HCT116 (cell line): ENCODE results near the gene NME9. TPM values are rescaled to one million over a fixed set of nuclear protein-coding genes. Genes with fewer than 3 reads are reported as not detected.

Source experiments
- ATAC-seq: fragments of 200-7000 bp; cut with Tn5 transposase; 2 replicates; pipeline ENCODE4 v1.9.1; 2020; ENCODE audit warnings: mild to moderate bottlenecking, moderate library complexity
- BruUV-seq: library from RNA; stranded (reverse); fragments of 400-500 nt; replicated peaks from 2 replicates; lab custom pipeline; 2021; lab: Mats Ljungman, UMichigan
- CTCF ChIA-PET: fragments of 300-600 bp; sonication (Branson Sonifier 250); formaldehyde crosslinking; loops from one replicate; lab custom pipeline; 2021; ENCODE audit warnings: antibody characterized with exemption; lab: Charles Lee
- POLR2A ChIA-PET: fragments of 300-600, 350-600 bp; sonication (Branson Sonifier 250); formaldehyde crosslinking; loops from one replicate; lab custom pipeline; 2021; ENCODE audit warnings: antibody characterized with exemption; lab: Charles Lee
- RAD21 ChIA-PET, 2 experiments: fragments of 300-600 bp; sonication (Branson Sonifier 250); formaldehyde crosslinking; loops; one replicate each; lab custom pipeline; 2023; ENCODE audit warnings: low total read pairs in 2 of 2; ENCODE audit not compliant: uncharacterized antibody in 2 of 2, unreplicated experiment in 2 of 2, low non-redundant PET in 1 of 2; lab: Charles Lee
- DNase-seq: peaks from one replicate; pipeline ENCODE4 v3.0.0-alpha.2; 2010; ENCODE audit warnings: low read depth, low spot score
- H2AFZ ChIP-seq: fragments of 200-600 bp; shearing (Covaris generic), sonication (generic); 2 replicates; pipeline ENCODE4 v1.6.1; 2017; ENCODE audit warnings: low read depth, mixed run types, mixed read lengths, antibody characterized with exemption, low read length; ENCODE audit not compliant: poor library complexity, severe bottlenecking
- H3K27ac ChIP-seq: 2 replicates; pipeline ENCODE4 v1.5.1; 2012; ENCODE audit warnings: low read depth, low read length
- H3K27me3 ChIP-seq: fragments of 200-600 bp; sonication (generic); 2 replicates; pipeline ENCODE4 v1.6.1; 2016; ENCODE audit warnings: mixed run types, low read length, mixed read lengths; ENCODE audit not compliant: insufficient read depth
- H3K36me3 ChIP-seq, 2 experiments: fragments of 200-500 bp in 1 of 2; fragments of 200-600 bp in 1 of 2; sonication (Bioruptor generic) in 1 of 2; sonication (generic) in 1 of 2; 2 replicates each; pipeline versions ENCODE4 v1.5.1 to v1.6.1; 2014 to 2016; ENCODE audit warnings: low read length in 2 of 2, inconsistent platforms in 1 of 2, mixed read lengths in 1 of 2, mixed run types in 1 of 2; ENCODE audit not compliant: insufficient read depth in 2 of 2, control insufficient read depth in 1 of 2
- H3K4me1 ChIP-seq, 2 experiments: fragments of 200-600 bp in 1 of 2; sonication (generic) in 1 of 2; 2 replicates each; pipeline versions ENCODE4 v1.5.1 to v1.6.1; 2012 to 2017; ENCODE audit warnings: low read length in 2 of 2, inconsistent platforms in 1 of 2, mild to moderate bottlenecking in 1 of 2, mixed read lengths in 1 of 2, mixed run types in 1 of 2, moderate library complexity in 1 of 2; ENCODE audit not compliant: insufficient read depth in 2 of 2, control insufficient read depth in 1 of 2
- H3K4me2 ChIP-seq: fragments of 200-600 bp; sonication (generic); 2 replicates; pipeline ENCODE4 v1.6.1; 2017; ENCODE audit warnings: mixed run types, low read length, mixed read lengths
- H3K4me3 ChIP-seq, 2 experiments: fragments of 200-600 bp in 1 of 2; sonication (generic) in 1 of 2; replicated peaks in 1 of 2; 2 replicates each; pipeline ENCODE4 v1.5.1; 2011 to 2016; ENCODE audit warnings: low read length in 2 of 2, control low read depth in 1 of 2, low read depth in 1 of 2, mild to moderate bottlenecking in 1 of 2, mixed read lengths in 1 of 2, mixed run types in 1 of 2
- H3K79me2 ChIP-seq: fragments of 200-600 bp; sonication (generic); 2 replicates; pipeline ENCODE4 v1.6.1; 2017; ENCODE audit warnings: mild to moderate bottlenecking, mixed run types, low read length, moderate library complexity, mixed read lengths; ENCODE audit not compliant: insufficient read depth
- H3K9ac ChIP-seq: fragments of 200-600 bp; sonication (generic); 2 replicates; pipeline ENCODE4 v1.6.1; 2016; ENCODE audit warnings: low read length, mixed read lengths
- H3K9me2 ChIP-seq: fragments of 200-600 bp; sonication (generic), shearing (Covaris generic); 2 replicates; pipeline ENCODE4 v1.6.1; 2017; ENCODE audit warnings: mixed run types, mild to moderate bottlenecking, moderate library complexity; ENCODE audit not compliant: insufficient read depth
- H3K9me3 ChIP-seq, 2 experiments: fragments of 200-500 bp in 1 of 2; fragments of 200-600 bp in 1 of 2; sonication (Bioruptor generic) in 1 of 2; sonication (generic) in 1 of 2; 2 replicates each; pipeline ENCODE4 v1.6.1; 2014 to 2017; ENCODE audit warnings: low read length in 2 of 2, mixed read lengths in 2 of 2, inconsistent platforms in 1 of 2, low read depth in 1 of 2, mild to moderate bottlenecking in 1 of 2, mixed run types in 1 of 2, moderate library complexity in 1 of 2; ENCODE audit not compliant: control insufficient read depth in 1 of 2, insufficient read depth in 1 of 2
- H4K20me1 ChIP-seq: fragments of 200-600 bp; sonication (generic), shearing (Covaris generic); 2 replicates; pipeline ENCODE4 v1.6.1; 2017; ENCODE audit warnings: mixed run types, mild to moderate bottlenecking, moderate library complexity; ENCODE audit not compliant: insufficient read depth
- CBX3 ChIP-seq: IDR thresholded peaks from 2 replicates; pipeline ENCODE4 v1.6.1; 2012; ENCODE audit warnings: low read depth
- EGR1 ChIP-seq: IDR thresholded peaks from 2 replicates; pipeline ENCODE4 v1.6.1; 2012; ENCODE audit warnings: low read depth
- ELF1 ChIP-seq: IDR thresholded peaks from 2 replicates; pipeline ENCODE4 v1.6.1; 2012; ENCODE audit warnings: low read depth, borderline replicate concordance
- EZH2 ChIP-seq: fragments of 200-600 bp; sonication (generic); IDR thresholded peaks from 2 replicates; pipeline ENCODE4 v1.6.1; 2017; ENCODE audit warnings: antibody characterized with exemption, mixed run types
- EZH2phosphoT487 ChIP-seq: fragments of 200-600 bp; IDR thresholded peaks from 2 replicates; pipeline ENCODE4 v1.6.1; 2018; ENCODE audit warnings: antibody characterized with exemption, borderline replicate concordance
- FOSL1 ChIP-seq: IDR thresholded peaks from 2 replicates; pipeline ENCODE4 v1.6.1; 2012; ENCODE audit warnings: low read depth
- JUND ChIP-seq: IDR thresholded peaks from 2 replicates; pipeline ENCODE4 v1.6.1; 2012
- POLR2AphosphoS5 ChIP-seq: IDR thresholded peaks from 2 replicates; pipeline ENCODE4 v1.6.1; 2011; ENCODE audit warnings: mild to moderate bottlenecking, low read depth, low read length, moderate library complexity
- REST ChIP-seq: IDR thresholded peaks from 2 replicates; pipeline ENCODE4 v1.6.1; 2012; ENCODE audit warnings: low read depth
- SIN3A ChIP-seq: IDR thresholded peaks from 2 replicates; pipeline ENCODE4 v1.6.1; 2012; ENCODE audit warnings: low read depth
- SP1 ChIP-seq: IDR thresholded peaks from 2 replicates; pipeline ENCODE4 v1.6.1; 2012; ENCODE audit warnings: low read depth
- ZFX ChIP-seq: fragments of 450-650 bp; IDR thresholded peaks from 2 replicates; pipeline ENCODE4 v1.6.1; 2017
- ZNF274 ChIP-seq: fragments of 200-500 bp; sonication (Bioruptor generic); IDR thresholded peaks from 2 replicates; pipeline ENCODE4 v1.6.1; 2014; ENCODE audit warnings: mild to moderate bottlenecking, low read depth, low read length, inconsistent platforms
- intact Hi-C: fragments of 100-400 bp; cut with micrococcal nuclease; formaldehyde crosslinking; loops from 2 replicates; pipeline ENCODE4 v1.10.0; 2022
- total RNA-seq: library from RNA; stranded (reverse); gene quantifications from one replicate; pipeline ENCODE4 v1.2.1, GENCODE V29; 2021; ENCODE audit not compliant: unreplicated experiment
- TF ChIP-seq, protein P1 (sequence below): IDR thresholded peaks from 2 replicates; pipeline ENCODE4 v1.6.1; 2012
- TF ChIP-seq, protein P2 (sequence below): IDR thresholded peaks from 2 replicates; pipeline ENCODE4 v1.6.1; 2011; ENCODE audit warnings: mild to moderate bottlenecking, low read length, moderate library complexity; ENCODE audit not compliant: insufficient replicate concordance; ENCODE audit errors: extremely low read depth

Gene NME9
- total RNA-seq, 1 experiment from 2014 or later: 0.79 TPM

- Histone ChIP-seq H3K4me3 (no peak overlapping the region), H3K9me2 (no peaks in the 10 kb centered on the region), H3K4me2 (no peak overlapping the region), H3K27me3 (no peaks in the 10 kb centered on the region), H2AFZ (no peak overlapping the region), H3K36me3 (no peaks in the 10 kb centered on the region), H3K79me2 (no peaks in the 10 kb centered on the region), H4K20me1 (no peaks in the 10 kb centered on the region), H3K9me3 (no peaks in the 10 kb centered on the region), H3K9ac (no peak overlapping the region), H3K27ac (no peak overlapping the region), H3K4me1 (peaks cover 3 to 18% of the 10 kb centered on the region in 2 experiments; a peak in 3 of 4 replicates)
- RAD21 ChIA-PET: interaction anchor here in 1 of 2 experiments (0.6 kb wide), 1 partner anchor 545 kb away, joined by 4 read pairs; no protein-coding TSS in a partner anchor
- POLR2A ChIA-PET: no interaction called here
- ATAC-seq (no peak), DNase-seq (no peak)
- intact Hi-C loops: no loop called here
- CTCF ChIA-PET: no interaction called here
- no TSS peak for BruUV-seq
- TF ChIP-seq, protein P1, sequence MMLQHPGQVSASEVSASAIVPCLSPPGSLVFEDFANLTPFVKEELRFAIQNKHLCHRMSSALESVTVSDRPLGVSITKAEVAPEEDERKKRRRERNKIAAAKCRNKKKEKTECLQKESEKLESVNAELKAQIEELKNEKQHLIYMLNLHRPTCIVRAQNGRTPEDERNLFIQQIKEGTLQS: no peak
- TF ChIP-seq EZH2: no peak
- no peak for TF ChIP-seq ELF1
- no peak for TF ChIP-seq EZH2phosphoT487
- TF ChIP-seq JUND: no peak
These were observed 6.9 kb upstream of the NME9 start for GRCh38 chr3:138336454-138336999.

- ChIA-PET POLR2A (no interaction called here), CTCF (interaction anchor here (1.7 kb wide), 1 partner anchor 12 kb away, joined by 4 read pairs; no protein-coding TSS in a partner anchor), RAD21 (no interaction called here)
- no peaks in the 10 kb centered on the region for H3K36me3 ChIP-seq
- H3K4me3 ChIP-seq: no peak overlapping the region
- TF ChIP-seq, protein P2, sequence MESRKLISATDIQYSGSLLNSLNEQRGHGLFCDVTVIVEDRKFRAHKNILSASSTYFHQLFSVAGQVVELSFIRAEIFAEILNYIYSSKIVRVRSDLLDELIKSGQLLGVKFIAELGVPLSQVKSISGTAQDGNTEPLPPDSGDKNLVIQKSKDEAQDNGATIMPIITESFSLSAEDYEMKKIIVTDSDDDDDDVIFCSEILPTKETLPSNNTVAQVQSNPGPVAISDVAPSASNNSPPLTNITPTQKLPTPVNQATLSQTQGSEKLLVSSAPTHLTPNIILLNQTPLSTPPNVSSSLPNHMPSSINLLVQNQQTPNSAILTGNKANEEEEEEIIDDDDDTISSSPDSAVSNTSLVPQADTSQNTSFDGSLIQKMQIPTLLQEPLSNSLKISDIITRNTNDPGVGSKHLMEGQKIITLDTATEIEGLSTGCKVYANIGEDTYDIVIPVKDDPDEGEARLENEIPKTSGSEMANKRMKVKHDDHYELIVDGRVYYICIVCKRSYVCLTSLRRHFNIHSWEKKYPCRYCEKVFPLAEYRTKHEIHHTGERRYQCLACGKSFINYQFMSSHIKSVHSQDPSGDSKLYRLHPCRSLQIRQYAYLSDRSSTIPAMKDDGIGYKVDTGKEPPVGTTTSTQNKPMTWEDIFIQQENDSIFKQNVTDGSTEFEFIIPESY: no peak
- TF ChIP-seq POLR2AphosphoS5 (no peak), EGR1 (no peak), ZFX (no peak), SP1 (no peak), REST (no peak), ELF1 (no peak), CBX3 (no peak), EZH2 (no peak), FOSL1 (no peak), EZH2phosphoT487 (no peak), SIN3A (no peak), ZNF274 (no peak)
- no TSS peak for BruUV-seq
- no peak overlapping the region for H3K9ac ChIP-seq
- peaks cover 3 to 25% of the 10 kb centered on the region in 2 experiments; a peak in 3 of 4 replicates for H3K4me1 ChIP-seq
- no peak overlapping the region for H2AFZ ChIP-seq
- H3K27me3 ChIP-seq: no peaks in the 10 kb centered on the region
- no peak for DNase-seq
- no peak overlapping the region for H3K4me2 ChIP-seq
- H4K20me1 ChIP-seq: no peaks in the 10 kb centered on the region
- H3K9me2 ChIP-seq: no peaks in the 10 kb centered on the region
- no peak overlapping the region for H3K27ac ChIP-seq
- no peaks in the 10 kb centered on the region for H3K9me3 ChIP-seq
- no peaks in the 10 kb centered on the region for H3K79me2 ChIP-seq
- ATAC-seq: no peak
- intact Hi-C loops: loop anchor here (5.0 kb wide), 1 partner anchor 588 kb away; no protein-coding TSS in a partner anchor
These were observed 5.0 kb upstream of the NME9 start for GRCh38 chr3:138334608-138335007.
